Measurements from ENCODE around the gene ZDHHC14. TPM values are rescaled to one million over a fixed set of nuclear protein-coding genes. Genes with fewer than 3 reads are reported as not detected.

Gene ZDHHC14
- total RNA-seq, 2 donors from 2014 or later, result 13.0 to 19.1 TPM

- Histone ChIP-seq H3K9me3 (no peaks in the 10 kb centered on the region), H3K27me3 (no peaks in the 10 kb centered on the region), H3K4me1 (no peaks in the 10 kb centered on the region), H3K36me3 (no peaks in the 10 kb centered on the region), H3K27ac (no peak overlapping the region), H3K4me3 (no peak overlapping the region)
- TF ChIP-seq, protein P1, sequence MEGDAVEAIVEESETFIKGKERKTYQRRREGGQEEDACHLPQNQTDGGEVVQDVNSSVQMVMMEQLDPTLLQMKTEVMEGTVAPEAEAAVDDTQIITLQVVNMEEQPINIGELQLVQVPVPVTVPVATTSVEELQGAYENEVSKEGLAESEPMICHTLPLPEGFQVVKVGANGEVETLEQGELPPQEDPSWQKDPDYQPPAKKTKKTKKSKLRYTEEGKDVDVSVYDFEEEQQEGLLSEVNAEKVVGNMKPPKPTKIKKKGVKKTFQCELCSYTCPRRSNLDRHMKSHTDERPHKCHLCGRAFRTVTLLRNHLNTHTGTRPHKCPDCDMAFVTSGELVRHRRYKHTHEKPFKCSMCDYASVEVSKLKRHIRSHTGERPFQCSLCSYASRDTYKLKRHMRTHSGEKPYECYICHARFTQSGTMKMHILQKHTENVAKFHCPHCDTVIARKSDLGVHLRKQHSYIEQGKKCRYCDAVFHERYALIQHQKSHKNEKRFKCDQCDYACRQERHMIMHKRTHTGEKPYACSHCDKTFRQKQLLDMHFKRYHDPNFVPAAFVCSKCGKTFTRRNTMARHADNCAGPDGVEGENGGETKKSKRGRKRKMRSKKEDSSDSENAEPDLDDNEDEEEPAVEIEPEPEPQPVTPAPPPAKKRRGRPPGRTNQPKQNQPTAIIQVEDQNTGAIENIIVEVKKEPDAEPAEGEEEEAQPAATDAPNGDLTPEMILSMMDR (IDR thresholded peaks at IDR 0.05), result no peak
- no peak for DNase-seq (ENCODE audit: low spot score)
Observed at GRCh38 chr6:157635388-157636244, 254.6 kb downstream of the ZDHHC14 start.

DNA sequence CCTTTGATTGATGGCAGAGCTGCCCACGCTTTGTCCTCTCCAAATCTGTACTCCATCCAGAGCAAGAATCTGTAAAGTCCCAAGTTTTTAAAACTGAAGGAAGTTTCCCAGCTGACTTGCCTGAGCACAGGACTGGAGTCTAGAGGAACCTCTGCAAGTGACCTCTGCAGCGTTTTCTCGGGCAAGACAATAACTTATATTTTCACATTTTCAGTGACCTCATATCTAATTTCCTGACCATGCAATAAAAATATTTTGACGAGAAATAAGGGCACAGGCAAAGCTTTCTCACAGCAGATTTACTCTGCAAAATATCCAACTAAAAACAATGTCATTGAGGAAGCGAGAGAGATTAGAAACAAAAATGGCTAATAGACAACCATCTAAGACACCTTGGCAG lies 256.5 kb downstream of the ZDHHC14 start:
- TF ChIP-seq, protein P1 (IDR thresholded peaks at IDR 0.05), result no peak
- H3K4me1 ChIP-seq, result no peaks in the 10 kb centered on the region

DNA sequence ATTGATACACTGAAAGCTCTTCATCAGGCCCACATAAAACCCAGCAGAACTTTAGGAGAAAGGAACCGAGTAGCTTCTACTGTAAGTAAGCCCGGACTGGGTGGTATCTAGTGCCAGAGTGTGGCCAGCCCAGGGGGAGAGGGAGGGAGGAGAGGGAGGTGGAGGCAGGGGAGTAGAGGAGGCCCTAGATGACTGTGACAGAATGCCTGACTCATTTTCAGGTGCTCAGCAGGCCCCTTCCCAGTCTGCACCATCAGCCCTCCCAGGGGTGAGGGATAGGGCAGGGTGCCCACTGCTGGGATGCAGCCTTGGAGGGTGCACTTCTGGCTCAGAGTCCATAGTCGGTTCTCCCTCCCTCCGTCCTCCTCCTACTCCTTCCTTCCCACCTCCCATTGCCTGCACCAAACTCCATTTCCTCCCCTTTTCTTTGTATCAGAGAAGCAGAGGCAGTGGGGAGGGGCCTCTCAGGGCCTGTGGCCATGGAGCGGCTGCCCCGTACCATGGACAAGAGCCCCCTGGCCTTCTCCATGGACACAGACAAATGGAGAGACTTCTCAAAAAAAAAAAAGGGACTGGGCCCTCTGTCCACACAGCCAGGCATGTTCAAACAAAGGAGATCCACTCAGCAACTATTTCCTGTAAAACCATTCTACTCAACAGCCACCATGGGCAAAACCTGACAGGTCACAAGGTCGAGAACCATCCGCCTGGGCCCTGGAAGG lies 257.1 kb downstream of the ZDHHC14 start:
- no peaks in the 10 kb centered on the region for H3K27me3 ChIP-seq
- no peak overlapping the region for H3K27ac ChIP-seq
- no peaks in the 10 kb centered on the region for H3K4me1 ChIP-seq
- no peaks in the 10 kb centered on the region for H3K36me3 ChIP-seq
- H3K9me3 ChIP-seq, result no peaks in the 10 kb centered on the region
- TF ChIP-seq, protein P1 (IDR thresholded peaks at IDR 0.05), result no peak
- no peak for DNase-seq (ENCODE audit: low spot score)
- no peak overlapping the region for H3K4me3 ChIP-seq

More for the DNA sequence above, 256.5 kb downstream of the ZDHHC14 start:
- H3K4me3 ChIP-seq, result no peak overlapping the region
- no peaks in the 10 kb centered on the region for H3K36me3 ChIP-seq
- no peaks in the 10 kb centered on the region for H3K27me3 ChIP-seq
- H3K27ac ChIP-seq, result no peak overlapping the region
- no peak for DNase-seq (ENCODE audit: low spot score)
- H3K9me3 ChIP-seq, result no peaks in the 10 kb centered on the region

DNA sequence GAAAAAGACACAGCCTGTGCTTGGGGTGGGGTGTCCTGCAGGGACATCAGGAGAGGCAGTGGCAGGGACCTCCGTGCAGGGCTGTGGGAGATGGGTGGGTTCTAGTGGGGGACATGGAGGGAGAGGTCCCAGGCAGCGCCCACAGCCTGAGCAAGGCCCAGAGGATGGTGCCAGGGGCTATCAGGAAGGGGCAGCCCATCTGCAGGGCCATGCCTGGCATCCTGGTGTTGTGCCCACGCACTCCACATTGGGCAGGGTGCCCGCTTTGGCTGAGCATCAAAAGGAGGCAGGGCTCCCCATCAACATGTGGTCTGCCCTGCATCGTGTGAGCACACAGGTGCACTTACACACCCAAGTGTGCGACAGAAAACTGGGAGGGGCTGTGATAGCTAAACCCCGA lies 257.8 kb downstream of the ZDHHC14 start:
- Histone ChIP-seq H3K4me3 (no peak overlapping the region), H3K9me3 (no peaks in the 10 kb centered on the region), H3K4me1 (no peaks in the 10 kb centered on the region), H3K36me3 (no peaks in the 10 kb centered on the region), H3K27me3 (no peaks in the 10 kb centered on the region), H3K27ac (no peak overlapping the region)
- no peak for DNase-seq (ENCODE audit: low spot score)
- TF ChIP-seq, protein P1 (IDR thresholded peaks at IDR 0.05), result no peak

GRCh38 chr6:157640746-157641451 lies 259.9 kb downstream of the ZDHHC14 start:
- Histone ChIP-seq H3K36me3 (no peaks in the 10 kb centered on the region), H3K9me3 (no peaks in the 10 kb centered on the region), H3K4me1 (no peaks in the 10 kb centered on the region), H3K27ac (no peak overlapping the region), H3K4me3 (no peak overlapping the region), H3K27me3 (no peaks in the 10 kb centered on the region)
- TF ChIP-seq, protein P1 (IDR thresholded peaks at IDR 0.05), result no peak
- no peak for DNase-seq (ENCODE audit: low spot score)
